GM12878 (cell line): Measurements from ENCODE around the gene TMCC2. TPM values are rescaled to one million over a fixed set of nuclear protein-coding genes. Genes with fewer than 3 reads are reported as not detected.
A peak's percentile ranks its signal among the peaks of the same experiment; 100 is the strongest.

ENCODE experiments used
- BRCA1 ChIP-seq: IDR thresholded peaks from 2 replicates; pipeline ENCODE4 v1.6.1; 2011; ENCODE audit warnings: low read depth, low read length, improper control_type of control experiment
- ESRRA ChIP-seq: IDR thresholded peaks from 2 replicates; pipeline ENCODE4 v1.6.1; 2012; ENCODE audit warnings: mild to moderate bottlenecking, low read length, improper control_type of control experiment
- GABPA ChIP-seq: IDR thresholded peaks from 2 replicates; pipeline ENCODE4 v1.6.1; 2014; ENCODE audit warnings: antibody characterized with exemption, low read depth, mild to moderate bottlenecking, inconsistent platforms
- MTA3 ChIP-seq: IDR thresholded peaks from 2 replicates; pipeline ENCODE4 v1.6.1; 2012; ENCODE audit warnings: low read length, inconsistent platforms, borderline replicate concordance
- MXI1 ChIP-seq: fragments of 150-350 bp; IDR thresholded peaks from 2 replicates; pipeline ENCODE4 v1.6.1; 2011; ENCODE audit warnings: low read depth, mild to moderate bottlenecking, inconsistent platforms, low read length, improper control_type of control experiment
- POLR2A ChIP-seq: IDR thresholded peaks from 2 replicates; pipeline ENCODE4 v1.6.1; 2011; ENCODE audit warnings: low read depth, mild to moderate bottlenecking, low read length
- SIX5 ChIP-seq: IDR thresholded peaks from 2 replicates; pipeline ENCODE4 v1.6.1; 2011; ENCODE audit warnings: mild to moderate bottlenecking, low read depth, low read length, moderate library complexity; ENCODE audit not compliant: severe bottlenecking
- SMAD1 ChIP-seq: fragments of 450-650 bp; IDR thresholded peaks from 2 replicates; pipeline ENCODE4 v1.6.1; 2018; ENCODE audit warnings: mild to moderate bottlenecking, low read depth; ENCODE audit not compliant: partially characterized antibody
- SPI1 ChIP-seq: IDR thresholded peaks from 2 replicates; pipeline ENCODE4 v1.6.1; 2011; ENCODE audit warnings: low read depth, mild to moderate bottlenecking, low read length, moderate library complexity, borderline replicate concordance; ENCODE audit not compliant: insufficient read depth
- ZNF207 ChIP-seq: fragments of 450-650 bp; IDR thresholded peaks from 2 replicates; pipeline ENCODE4 v1.6.1; 2014; ENCODE audit warnings: antibody characterized with exemption, mild to moderate bottlenecking, borderline replicate concordance
- ZNF24 ChIP-seq: fragments of 450-650 bp; IDR thresholded peaks from 2 replicates; pipeline ENCODE4 v1.6.1; 2017; ENCODE audit warnings: antibody characterized with exemption, mild to moderate bottlenecking
- polyA plus RNA-seq, 11 experiments: library from polyadenylated mRNA; depleted of rRNA in 4 of 11; unstranded in 6 of 11; stranded (reverse) in 5 of 11; fragments of >200 nt; fragmentation: Nextera tagmentation in 4 of 11; fragmentation: Illumina TruSeq in 1 of 11; extraction: Ambion mirVana in 4 of 11; extraction: Trizol in 1 of 11; gene quantifications; 1 replicate in 1 of 11; 2 replicates in 10 of 11; pipeline versions ENCODE4 v1.2.1 to v1.2.3, GENCODE V29; 2011 to 2016; ENCODE audit warnings: inconsistent platforms in 2 of 11, missing spikeins in 2 of 11, low read depth in 1 of 11
- total RNA-seq, 4 experiments: library from RNA; depleted of rRNA in 3 of 4; stranded (reverse); fragments of >200 nt in 3 of 4; fragmentation: Illumina TruSeq in 1 of 4; extraction: Trizol in 1 of 4; gene quantifications; 2 replicates each; pipeline versions ENCODE4 v1.2.1 to v1.2.3, GENCODE V29; 2013 to 2021
- TF ChIP-seq, protein P1 (sequence below): fragments of 450-650 bp; IDR thresholded peaks from 2 replicates; pipeline ENCODE4 v1.6.1; 2018; ENCODE audit warnings: mild to moderate bottlenecking, low read depth, moderate library complexity; ENCODE audit not compliant: partially characterized antibody
- TF ChIP-seq, protein P2 (sequence below): fragments of 450-650 bp; IDR thresholded peaks from 2 replicates; pipeline ENCODE4 v1.6.1; 2014; ENCODE audit warnings: mild to moderate bottlenecking
- TF ChIP-seq, protein P3 (sequence below): IDR thresholded peaks from 2 replicates; pipeline ENCODE4 v1.6.1; 2012; ENCODE audit warnings: improper control_type of control experiment, low read depth, low read length; ENCODE audit not compliant: insufficient replicate concordance
- TF ChIP-seq, protein P4 (sequence below), 3 experiments: IDR thresholded peaks in 2 of 3; conservative IDR thresholded peaks in 1 of 3; 2 replicates each; pipeline ENCODE4 v1.5.1; 2011; ENCODE audit warnings: low read depth in 3 of 3, low read length in 3 of 3, mild to moderate bottlenecking in 3 of 3, control low read depth in 2 of 3, moderate library complexity in 2 of 3, inconsistent platforms in 1 of 3, mixed read lengths in 1 of 3; ENCODE audit not compliant: control insufficient read depth in 2 of 3, insufficient read depth in 1 of 3; ENCODE audit errors: extremely low read depth in 1 of 3
- TF ChIP-seq, protein P5 (sequence below): IDR thresholded peaks from 2 replicates; pipeline ENCODE4 v1.6.1; 2012; ENCODE audit warnings: low read depth, low read length, improper control_type of control experiment

TMCC2 gene
- total and polyA plus RNA-seq, 10 of the 15 experiments (the other 5 are each of a cell fraction or from before 2014, with no cell fraction given), result 0.06 to 2.3 (median 0.76) TPM

DNA sequence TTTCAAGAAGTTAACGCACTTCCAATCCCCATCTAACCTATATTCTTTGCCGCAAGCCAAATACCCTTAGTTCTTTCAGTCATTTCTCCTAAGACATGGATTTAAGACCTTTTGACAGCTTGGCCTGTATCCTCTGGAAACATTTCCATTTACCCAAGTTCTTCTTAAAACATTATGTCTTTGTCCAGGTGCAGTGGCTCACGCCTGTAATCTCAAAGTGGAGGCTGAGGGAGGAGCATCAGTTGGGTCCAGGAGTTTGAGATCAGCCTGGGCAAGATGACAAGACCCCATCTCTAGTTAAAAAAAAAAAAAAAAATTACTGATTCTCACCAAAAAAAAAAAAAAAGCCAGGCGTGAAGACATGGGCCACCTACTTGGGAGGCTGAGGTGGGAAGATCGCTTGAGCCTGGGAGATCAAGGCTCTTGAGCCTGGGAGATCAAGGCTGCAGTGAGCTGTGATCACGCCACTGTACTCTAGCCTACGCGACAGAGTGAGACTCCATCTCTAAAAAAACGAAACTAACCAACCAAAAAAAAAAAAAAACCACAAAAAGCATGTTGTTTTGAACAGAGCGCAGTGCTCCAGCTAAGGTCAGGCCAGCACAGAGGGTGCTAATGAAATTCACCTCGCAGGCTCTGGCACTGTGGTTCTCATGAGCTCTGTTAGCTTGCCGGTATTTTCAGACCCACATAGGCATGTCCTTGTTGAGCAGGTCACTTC is 57.8 kb downstream of the TMCC2 start (continued):
- TF ChIP-seq, protein P1, sequence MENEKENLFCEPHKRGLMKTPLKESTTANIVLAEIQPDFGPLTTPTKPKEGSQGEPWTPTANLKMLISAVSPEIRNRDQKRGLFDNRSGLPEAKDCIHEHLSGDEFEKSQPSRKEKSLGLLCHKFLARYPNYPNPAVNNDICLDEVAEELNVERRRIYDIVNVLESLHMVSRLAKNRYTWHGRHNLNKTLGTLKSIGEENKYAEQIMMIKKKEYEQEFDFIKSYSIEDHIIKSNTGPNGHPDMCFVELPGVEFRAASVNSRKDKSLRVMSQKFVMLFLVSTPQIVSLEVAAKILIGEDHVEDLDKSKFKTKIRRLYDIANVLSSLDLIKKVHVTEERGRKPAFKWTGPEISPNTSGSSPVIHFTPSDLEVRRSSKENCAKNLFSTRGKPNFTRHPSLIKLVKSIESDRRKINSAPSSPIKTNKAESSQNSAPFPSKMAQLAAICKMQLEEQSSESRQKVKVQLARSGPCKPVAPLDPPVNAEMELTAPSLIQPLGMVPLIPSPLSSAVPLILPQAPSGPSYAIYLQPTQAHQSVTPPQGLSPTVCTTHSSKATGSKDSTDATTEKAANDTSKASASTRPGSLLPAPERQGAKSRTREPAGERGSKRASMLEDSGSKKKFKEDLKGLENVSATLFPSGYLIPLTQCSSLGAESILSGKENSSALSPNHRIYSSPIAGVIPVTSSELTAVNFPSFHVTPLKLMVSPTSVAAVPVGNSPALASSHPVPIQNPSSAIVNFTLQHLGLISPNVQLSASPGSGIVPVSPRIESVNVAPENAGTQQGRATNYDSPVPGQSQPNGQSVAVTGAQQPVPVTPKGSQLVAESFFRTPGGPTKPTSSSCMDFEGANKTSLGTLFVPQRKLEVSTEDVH, result no peak
- TF ChIP-seq SMAD1, result peak; percentile 35
- TF ChIP-seq MTA3, result no peak
- TF ChIP-seq ESRRA, result 0 out of 2 replicates have a peak, but pooled peaks have one; percentile 6
- TF ChIP-seq, protein P2, sequence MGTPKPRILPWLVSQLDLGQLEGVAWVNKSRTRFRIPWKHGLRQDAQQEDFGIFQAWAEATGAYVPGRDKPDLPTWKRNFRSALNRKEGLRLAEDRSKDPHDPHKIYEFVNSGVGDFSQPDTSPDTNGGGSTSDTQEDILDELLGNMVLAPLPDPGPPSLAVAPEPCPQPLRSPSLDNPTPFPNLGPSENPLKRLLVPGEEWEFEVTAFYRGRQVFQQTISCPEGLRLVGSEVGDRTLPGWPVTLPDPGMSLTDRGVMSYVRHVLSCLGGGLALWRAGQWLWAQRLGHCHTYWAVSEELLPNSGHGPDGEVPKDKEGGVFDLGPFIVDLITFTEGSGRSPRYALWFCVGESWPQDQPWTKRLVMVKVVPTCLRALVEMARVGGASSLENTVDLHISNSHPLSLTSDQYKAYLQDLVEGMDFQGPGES, result no peak
- TF ChIP-seq MXI1, result peak; percentile 71
- no peak for TF ChIP-seq BRCA1
- TF ChIP-seq POLR2A, result no peak
- TF ChIP-seq, protein P3, sequence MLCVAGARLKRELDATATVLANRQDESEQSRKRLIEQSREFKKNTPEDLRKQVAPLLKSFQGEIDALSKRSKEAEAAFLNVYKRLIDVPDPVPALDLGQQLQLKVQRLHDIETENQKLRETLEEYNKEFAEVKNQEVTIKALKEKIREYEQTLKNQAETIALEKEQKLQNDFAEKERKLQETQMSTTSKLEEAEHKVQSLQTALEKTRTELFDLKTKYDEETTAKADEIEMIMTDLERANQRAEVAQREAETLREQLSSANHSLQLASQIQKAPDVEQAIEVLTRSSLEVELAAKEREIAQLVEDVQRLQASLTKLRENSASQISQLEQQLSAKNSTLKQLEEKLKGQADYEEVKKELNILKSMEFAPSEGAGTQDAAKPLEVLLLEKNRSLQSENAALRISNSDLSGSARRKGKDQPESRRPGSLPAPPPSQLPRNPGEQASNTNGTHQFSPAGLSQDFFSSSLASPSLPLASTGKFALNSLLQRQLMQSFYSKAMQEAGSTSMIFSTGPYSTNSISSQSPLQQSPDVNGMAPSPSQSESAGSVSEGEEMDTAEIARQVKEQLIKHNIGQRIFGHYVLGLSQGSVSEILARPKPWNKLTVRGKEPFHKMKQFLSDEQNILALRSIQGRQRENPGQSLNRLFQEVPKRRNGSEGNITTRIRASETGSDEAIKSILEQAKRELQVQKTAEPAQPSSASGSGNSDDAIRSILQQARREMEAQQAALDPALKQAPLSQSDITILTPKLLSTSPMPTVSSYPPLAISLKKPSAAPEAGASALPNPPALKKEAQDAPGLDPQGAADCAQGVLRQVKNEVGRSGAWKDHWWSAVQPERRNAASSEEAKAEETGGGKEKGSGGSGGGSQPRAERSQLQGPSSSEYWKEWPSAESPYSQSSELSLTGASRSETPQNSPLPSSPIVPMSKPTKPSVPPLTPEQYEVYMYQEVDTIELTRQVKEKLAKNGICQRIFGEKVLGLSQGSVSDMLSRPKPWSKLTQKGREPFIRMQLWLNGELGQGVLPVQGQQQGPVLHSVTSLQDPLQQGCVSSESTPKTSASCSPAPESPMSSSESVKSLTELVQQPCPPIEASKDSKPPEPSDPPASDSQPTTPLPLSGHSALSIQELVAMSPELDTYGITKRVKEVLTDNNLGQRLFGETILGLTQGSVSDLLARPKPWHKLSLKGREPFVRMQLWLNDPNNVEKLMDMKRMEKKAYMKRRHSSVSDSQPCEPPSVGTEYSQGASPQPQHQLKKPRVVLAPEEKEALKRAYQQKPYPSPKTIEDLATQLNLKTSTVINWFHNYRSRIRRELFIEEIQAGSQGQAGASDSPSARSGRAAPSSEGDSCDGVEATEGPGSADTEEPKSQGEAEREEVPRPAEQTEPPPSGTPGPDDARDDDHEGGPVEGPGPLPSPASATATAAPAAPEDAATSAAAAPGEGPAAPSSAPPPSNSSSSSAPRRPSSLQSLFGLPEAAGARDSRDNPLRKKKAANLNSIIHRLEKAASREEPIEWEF, result peak; percentile 68
- no peak for TF ChIP-seq SPI1
- TF ChIP-seq GABPA, result no peak
- TF ChIP-seq, protein P4, sequence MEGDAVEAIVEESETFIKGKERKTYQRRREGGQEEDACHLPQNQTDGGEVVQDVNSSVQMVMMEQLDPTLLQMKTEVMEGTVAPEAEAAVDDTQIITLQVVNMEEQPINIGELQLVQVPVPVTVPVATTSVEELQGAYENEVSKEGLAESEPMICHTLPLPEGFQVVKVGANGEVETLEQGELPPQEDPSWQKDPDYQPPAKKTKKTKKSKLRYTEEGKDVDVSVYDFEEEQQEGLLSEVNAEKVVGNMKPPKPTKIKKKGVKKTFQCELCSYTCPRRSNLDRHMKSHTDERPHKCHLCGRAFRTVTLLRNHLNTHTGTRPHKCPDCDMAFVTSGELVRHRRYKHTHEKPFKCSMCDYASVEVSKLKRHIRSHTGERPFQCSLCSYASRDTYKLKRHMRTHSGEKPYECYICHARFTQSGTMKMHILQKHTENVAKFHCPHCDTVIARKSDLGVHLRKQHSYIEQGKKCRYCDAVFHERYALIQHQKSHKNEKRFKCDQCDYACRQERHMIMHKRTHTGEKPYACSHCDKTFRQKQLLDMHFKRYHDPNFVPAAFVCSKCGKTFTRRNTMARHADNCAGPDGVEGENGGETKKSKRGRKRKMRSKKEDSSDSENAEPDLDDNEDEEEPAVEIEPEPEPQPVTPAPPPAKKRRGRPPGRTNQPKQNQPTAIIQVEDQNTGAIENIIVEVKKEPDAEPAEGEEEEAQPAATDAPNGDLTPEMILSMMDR (IDR thresholded peaks at IDR 0.05 in 2 of 3, conservative IDR thresholded peaks at IDR 0.05 in 1 of 3; ENCODE audit: control insufficient read depth in 2 of 3, extremely low read depth in 1 of 3, insufficient read depth in 1 of 3, low read depth in 3 of 3, low read length in 3 of 3), result no peak
- TF ChIP-seq, protein P5, sequence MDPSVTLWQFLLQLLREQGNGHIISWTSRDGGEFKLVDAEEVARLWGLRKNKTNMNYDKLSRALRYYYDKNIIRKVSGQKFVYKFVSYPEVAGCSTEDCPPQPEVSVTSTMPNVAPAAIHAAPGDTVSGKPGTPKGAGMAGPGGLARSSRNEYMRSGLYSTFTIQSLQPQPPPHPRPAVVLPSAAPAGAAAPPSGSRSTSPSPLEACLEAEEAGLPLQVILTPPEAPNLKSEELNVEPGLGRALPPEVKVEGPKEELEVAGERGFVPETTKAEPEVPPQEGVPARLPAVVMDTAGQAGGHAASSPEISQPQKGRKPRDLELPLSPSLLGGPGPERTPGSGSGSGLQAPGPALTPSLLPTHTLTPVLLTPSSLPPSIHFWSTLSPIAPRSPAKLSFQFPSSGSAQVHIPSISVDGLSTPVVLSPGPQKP, result no peak
- TF ChIP-seq SIX5, result no peak
- TF ChIP-seq ZNF207, result no peak
- no peak for TF ChIP-seq ZNF24
